ENCODE data around the gene MPV17L2.

The MPV17L2 gene

DNA sequence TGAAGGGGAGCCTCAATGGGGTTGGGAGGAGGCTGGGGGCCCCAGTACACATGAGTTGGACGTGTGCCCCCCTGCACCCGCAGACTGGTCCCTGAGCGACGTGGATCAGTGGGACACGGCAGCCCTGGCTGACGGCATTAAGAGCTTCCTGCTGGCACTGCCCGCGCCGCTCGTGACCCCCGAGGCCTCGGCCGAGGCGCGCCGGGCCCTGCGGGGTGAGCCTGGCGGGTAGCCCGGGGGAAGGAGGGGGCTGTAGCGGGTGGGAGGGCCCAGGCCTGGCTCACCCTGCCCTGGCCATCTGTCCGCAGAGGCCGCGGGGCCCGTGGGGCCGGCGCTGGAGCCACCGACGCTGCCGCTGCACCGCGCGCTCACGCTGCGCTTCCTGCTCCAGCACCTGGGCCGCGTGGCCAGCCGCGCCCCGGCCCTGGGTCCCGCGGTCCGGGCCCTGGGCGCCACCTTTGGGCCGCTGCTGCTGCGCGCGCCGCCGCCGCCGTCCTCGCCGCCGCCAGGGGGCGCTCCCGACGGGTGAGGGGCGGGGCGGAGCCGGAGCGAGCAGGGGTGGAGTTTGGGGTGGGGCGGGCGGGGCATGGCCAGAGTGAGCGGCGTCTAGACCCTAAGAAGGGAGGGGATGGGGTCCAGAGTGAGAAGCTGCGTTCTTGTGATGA, 31.9 kb upstream of the MPV17L2 start:
- DNase-seq = peak; percentile 51

DNA sequence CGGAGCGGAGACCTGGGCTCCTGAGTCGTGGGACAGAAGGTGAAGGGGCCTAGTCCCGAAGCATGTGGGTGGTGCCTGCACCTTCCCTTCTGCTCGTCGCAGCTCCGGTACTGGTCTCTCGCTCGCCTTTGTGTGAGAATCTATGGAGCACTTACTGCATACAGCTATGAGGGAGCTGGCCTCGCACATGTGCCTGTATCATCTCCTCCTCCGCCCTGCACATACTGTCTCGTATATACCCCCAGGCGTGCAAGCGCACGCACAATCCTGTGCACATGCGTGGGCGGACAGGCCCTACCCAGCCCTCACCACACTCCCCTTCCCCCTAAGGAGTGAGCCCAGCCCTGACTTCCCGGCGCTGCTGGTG, 31.4 kb upstream of the MPV17L2 start:
- DNase-seq = no peak

DNA sequence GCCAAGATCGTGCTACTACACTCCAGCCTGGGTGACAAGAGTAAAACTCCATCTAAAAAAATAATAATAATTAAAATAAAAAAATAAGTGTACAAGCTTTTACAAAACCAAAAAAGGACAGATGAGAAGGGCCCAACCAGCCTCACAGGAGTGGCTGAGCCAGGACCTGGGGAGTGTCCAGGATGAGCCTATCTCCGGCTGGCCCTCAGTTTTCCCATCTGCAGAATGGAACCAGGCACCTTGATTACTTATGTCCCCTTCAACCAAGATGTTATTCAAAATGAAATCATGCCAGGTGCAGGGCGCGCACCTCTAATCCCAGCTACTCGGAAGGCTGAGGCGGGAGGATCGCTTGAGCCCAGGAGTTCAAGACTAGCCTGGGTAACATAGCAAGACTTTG, 28.9 kb upstream of the MPV17L2 start:
- DNase-seq = no peak

DNA sequence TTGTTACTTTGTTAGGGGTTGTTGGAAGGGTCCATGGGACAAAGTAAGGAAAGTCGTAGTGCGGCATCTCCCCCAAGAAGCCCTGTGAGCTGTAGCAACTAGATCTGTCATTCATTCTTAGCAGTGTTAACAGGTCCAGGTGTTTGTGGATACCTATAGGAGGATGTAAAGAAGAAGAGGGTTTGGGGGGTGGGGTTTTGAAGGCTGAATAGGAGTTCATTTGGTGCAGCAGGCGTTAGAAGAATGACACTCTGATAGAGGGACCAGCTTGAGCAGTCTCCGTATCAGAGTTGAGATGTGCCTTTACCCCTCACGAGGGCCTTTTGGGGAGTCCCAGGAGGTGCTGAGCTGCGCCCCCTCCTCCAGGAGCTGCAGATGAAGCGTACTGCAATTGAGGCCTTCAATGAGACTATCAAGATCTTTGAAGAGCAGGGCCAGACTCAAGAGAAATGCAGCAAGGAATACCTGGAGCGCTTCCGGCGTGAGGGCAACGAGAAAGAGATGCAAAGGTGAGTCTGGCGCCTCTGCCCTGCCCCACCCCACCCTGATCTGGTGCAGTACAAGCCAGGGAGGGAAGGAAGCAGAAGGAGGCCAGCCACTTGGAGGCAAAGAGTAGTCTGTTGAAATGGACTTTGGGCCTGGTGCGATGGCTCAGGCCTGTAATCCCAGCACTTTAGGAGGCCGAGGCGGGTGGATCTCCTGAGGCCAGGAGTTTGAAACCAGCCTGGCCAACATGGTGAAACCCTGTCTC, 27.0 kb upstream of the MPV17L2 start:
- no peak for DNase-seq

DNA sequence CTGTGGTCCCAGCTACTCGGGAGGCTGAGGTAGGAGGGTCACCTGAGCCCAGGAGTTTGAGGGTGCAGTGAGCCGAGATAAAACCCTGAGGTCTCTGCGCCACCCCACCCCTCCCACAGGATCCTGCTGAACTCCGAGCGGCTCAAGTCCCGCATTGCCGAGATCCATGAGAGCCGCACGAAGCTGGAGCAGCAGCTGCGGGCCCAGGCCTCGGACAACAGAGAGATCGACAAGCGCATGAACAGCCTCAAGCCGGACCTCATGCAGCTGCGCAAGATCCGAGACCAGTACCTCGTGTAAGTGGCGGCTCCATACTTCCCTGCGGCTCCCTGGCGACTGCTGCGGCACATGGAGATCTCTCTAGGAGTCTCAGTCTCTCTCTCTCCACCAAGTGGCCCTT, 26.0 kb upstream of the MPV17L2 start:
- no peak for DNase-seq

DNA sequence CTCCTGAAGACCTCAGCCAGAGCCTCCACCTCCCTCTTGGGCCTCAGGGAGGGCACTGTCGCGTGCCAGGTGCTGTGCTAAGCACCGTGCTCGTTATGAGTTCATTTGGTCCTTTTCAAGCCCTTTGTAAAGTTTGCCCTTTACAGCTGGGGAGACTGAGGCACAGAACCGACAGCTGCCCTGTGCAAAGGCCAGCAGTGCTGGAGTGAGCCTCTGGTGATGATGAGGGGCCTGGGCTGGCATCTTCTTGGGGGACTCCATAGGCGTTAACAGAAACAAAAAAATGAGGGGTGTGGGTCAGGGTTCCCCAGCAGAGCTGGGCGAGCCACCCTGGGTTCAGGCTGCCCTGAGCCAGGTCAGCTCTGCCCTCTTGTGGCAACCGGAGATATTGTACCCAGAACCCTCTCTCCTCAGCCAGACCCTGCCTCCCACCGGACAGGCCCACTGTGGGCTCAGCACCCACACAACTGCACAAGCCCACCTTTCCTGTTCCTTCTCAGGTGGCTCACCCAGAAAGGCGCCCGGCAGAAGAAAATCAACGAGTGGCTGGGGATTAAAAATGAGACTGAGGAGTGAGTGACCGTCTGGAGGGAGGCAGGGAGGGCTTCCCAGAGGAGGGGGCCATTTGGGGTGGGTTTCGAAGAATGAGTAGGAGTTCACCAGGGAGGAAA, 24.9 kb upstream of the MPV17L2 start:
- no peak for DNase-seq

DNA sequence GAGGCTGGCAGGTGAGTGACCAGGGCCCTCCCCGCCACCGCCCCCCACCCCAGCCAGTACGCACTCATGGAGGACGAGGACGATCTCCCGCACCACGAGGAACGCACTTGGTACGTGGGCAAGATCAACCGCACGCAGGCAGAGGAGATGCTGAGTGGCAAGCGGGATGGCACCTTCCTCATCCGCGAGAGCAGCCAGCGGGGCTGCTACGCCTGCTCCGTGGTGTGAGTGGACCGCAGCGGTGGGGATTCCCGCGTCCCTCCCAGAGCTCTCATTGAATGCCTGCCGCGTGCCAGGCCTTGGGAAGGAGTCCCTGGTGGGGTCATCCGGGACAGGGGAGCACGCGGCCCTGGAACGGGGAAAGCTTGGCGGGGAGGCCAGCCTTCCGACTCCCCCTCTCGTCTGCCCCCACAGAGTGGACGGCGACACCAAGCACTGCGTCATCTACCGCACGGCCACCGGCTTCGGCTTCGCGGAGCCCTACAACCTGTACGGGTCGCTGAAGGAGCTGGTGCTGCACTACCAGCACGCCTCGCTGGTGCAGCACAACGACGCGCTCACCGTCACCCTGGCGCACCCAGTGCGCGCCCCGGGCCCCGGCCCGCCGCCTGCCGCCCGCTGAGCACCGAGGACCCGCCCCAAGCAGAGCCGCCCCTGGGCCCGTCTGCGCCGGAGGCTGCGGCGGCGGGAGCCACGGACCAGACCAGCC, 24.2 kb upstream of the MPV17L2 start:
- no peak for DNase-seq

DNA sequence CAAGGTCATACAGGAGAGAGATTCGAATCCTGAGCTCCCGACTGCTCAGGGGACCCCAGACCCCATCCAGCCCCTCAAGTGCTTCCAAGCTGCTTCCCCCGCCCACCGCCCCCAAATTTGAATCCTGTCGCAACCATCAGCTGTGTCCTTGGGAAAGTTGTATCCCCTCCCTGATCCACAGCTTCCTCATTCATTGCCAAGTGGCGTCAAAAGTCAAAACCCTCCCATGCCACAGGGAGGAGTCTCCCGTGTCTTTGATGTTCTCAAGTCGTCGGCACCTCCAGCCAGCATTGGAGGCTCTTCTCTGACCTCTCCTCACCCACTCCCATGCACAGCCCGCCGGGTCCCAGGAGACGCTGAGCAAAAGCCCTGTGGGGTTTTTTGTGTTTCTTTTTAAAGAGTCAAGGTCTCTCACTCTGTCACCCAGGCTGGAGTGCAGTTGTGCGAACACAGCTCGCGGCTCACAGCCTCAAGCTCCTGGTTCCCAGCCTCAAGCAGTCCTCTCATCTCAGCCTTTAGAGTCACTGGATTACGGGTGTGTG, 22.2 kb upstream of the MPV17L2 start:
- no peak for DNase-seq

DNA sequence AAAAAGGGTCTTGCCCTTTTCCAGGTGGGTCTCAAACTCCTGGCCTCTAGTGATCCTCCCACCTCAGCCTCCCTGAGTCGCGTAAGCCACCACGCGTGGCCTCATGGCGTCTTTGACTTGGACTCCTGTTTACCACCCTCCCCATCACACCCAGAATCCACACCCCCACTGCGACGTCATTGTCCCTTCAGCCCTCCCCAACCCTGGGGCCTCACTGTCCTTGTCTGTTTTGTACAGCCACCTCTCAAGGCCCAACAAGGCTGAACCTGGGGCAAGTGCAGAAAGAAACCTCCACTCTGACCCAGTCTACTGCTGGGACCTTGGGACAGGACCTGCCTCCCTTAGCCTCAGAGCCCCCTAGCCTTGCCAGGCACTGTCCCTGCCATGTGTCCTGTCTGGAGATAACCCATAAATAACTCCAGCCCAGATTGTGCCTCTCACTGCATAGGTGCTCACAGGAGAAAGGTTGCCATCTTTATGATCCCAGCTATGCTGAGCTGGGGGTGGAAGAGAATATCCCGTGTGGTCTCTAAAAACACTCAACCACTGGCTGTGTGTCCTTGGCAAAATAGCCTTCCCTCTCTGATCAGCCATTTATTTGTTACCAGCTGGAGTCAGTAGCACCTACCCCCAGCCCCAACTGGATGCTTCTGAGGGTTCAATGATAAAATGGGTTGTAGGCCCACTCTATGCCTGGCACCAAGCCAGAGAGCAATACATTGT, 21.3 kb upstream of the MPV17L2 start:
- DNase-seq = no peak

DNA sequence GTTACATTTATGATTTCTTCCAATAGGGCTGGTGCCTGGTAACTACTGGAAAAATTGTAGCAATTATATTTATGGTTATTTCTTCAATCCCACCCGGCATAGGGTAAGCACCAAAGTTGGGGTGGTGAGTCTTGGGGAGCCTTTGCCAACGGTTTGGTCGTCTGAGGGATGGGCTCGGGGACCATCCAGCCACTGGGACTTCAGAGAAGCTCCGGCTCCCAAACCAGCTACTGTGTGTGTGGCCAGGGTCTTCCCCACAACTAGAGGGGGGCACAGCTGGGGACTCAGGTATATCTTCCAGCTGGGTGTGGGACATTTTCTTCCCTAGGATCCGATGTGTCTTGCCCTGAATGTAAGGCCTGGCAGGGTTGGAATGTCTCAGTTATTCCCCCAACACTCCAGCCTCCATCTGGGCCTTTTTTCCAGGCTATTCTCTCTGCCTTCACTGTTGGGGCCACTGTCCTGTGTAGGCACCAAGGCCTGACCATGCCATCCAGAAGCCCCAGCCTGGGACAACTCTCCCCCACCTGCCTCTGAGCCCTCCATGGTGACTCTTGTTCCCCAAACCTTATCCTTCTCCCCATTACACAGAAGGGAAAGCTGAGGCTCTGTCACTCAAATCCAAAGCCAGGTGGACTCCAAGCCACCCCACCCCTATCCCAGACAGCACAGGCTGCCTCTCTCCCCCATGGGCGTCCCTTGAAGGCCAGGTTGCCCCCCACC, 20.5 kb upstream of the MPV17L2 start:
- DNase-seq = no peak

DNA sequence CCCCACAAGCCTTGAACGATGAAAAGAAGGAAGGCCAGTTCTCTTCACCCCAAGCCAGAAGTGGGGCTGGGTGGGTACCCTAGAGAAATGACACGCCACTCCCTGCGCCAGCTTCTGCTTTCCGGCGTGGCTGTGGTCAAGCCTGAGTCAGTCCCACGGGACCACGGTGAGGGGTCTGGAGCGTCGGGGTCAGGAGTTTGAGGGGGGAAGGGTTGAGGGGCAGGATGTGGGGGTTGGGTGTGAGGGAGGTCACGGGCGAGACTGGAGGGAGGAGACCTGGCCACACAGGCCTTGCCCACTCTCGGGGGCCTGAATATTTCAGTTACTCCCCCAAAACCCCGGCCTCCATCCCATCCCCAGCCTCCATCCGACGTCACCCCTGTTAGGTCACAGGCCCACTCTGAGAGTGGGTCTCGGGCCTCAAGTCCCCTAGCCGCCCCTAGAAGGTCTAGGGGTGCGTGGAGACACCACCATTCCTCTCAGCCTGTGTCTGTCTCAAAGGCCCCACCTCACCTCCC, 19.9 kb upstream of the MPV17L2 start:
- peak; percentile 52 for DNase-seq

DNA sequence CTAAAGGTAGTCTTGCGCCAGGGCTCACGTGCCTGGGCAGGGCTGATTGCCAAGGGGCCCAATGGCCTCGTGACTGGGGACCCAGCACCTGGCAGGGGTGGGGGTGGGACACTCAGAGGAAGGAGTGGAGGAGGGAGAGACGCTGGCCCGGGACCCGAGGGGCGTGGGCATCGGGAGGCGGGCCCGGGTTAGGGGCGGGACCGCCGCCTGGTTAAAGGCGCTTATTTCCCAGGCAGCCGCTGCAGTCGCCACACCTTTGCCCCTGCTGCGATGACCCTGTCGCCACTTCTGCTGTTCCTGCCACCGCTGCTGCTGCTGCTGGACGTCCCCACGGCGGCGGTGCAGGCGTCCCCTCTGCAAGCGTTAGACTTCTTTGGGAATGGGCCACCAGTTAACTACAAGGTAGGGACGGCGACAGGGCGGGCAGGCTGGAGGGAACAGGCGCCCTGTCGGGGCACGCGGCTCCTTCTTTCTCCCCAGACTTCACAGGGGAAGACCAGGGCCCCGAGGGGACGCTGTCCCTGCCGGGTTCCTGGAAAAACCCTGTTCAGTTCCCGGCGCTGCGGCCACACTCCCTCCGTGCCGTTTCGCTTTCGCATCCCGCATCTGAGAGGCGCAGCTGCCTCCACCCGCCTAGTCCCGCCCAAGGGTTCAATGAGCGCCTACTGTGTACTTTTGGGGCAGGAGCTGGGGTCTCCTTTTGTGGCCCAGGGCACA, 19.3 kb upstream of the MPV17L2 start, which contains the start of gene IFI30:
Gene IFI30, plus strand, starts transcription at position 242 of the 717 bp plus-strand sequence. Its CDS starts 29 bp downstream, at position 271.
- no peak for DNase-seq

DNA sequence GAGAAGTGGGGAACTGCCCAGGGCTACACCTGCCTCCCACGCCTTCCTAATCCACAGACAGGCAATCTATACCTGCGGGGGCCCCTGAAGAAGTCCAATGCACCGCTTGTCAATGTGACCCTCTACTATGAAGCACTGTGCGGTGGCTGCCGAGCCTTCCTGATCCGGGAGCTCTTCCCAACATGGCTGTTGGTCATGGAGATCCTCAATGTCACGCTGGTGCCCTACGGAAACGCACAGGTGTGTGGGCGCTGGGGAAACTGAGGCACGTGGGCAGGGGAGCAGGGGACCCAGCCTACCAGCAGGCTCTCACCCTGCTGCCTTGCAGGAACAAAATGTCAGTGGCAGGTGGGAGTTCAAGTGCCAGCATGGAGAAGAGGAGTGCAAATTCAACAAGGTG, 18.0 kb upstream of the MPV17L2 start:
- no peak for DNase-seq

DNA sequence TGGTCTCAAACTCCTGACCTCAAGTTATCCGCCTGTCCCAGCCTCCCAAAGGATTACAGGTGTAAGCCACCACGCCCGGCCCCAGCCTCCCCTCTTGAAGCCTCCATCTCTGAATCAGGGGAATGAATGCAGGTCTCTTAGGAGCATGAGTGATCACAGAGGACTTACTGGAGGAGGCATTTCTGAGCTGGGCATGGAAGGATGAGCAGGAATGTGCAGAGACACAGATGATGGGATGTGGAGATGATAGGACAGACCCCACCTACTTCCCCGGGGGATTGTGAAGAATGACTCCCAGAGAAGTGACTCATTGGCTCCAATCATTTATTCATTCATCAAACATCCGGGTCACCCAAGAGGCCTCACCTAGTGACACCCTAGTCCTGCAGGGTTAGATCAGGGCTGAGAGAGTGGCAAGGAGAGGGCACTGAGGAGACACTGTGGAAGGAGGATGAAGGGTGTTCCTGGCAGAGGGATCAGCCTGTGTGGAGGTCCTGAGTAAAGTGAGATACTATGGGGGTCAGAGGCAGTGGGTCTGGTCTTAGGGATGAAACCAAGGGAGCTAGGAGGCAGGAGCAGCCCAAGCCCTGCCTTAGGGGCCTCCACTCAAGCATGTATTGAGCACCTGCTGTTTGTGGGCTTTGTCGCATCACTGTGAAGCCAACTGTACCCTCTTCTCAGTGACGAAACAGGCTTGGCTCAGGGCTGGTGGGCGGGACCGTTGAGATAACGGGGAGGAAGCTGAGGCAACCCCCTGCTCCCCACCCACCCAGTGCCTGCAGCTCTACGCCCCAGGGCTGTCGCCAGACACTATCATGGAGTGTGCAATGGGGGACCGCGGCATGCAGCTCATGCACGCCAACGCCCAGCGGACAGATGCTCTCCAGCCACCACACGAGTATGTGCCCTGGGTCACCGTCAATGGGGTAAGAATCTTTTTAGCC, 16.4 kb upstream of the MPV17L2 start:
- DNase-seq = no peak

DNA sequence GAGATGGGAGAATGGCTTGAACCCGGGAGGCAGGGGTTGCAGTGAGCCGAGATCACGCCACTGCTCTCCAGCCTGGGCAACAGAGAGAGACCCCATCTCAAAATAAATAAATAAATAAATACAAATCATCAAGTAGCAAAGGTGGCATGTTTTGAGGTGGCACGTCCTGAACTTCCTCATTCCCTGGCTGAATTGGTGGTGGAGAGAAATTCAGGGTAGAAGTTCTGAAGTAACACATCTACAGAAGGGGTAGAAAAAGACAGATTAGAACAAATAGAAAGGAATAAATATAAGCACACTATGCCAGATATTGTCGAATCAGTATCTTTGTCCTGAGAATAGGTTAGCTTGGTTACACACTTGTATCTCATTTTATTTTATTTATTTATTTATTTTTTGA, 13.1 kb upstream of the MPV17L2 start:
- no peak for DNase-seq

DNA sequence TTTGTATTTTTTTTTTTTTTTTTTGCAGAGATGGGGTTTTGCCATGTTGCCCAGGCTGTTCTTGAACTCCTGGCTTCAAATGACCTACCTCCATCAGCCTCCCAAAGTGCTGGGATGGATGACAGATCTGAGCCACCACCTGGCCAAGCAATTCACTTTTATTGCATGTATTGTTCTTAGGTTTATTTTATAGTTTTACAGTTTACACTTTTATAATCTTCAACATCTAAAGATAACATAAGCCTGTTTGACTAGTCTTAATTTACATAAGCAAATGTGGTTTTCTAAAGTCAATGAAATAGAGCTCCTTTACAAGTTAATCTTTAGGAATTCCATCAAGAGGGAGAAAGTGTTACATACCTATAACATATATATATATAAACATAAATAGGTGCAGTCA, 9.5 kb upstream of the MPV17L2 start:
- no peak for DNase-seq

DNA sequence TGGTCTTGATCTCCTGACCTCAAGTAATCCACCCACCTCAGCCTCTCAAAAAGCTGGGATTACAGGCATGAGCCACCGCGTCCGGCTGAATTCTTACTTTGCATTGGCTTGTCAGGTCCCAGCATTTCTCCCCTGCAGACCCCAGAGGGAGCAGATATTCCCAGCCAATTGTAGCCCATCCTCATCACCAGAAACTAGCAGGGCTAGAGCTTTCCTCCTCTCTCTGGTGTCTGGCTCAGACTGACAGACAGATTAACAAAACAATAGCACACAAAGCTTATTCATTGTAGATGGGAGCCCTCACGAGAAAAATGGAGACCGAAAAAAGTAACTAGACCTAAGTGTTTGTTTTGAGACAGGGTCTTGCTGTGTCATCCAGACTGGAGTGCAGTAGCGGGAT, 7.5 kb upstream of the MPV17L2 start:
- no peak for DNase-seq

DNA sequence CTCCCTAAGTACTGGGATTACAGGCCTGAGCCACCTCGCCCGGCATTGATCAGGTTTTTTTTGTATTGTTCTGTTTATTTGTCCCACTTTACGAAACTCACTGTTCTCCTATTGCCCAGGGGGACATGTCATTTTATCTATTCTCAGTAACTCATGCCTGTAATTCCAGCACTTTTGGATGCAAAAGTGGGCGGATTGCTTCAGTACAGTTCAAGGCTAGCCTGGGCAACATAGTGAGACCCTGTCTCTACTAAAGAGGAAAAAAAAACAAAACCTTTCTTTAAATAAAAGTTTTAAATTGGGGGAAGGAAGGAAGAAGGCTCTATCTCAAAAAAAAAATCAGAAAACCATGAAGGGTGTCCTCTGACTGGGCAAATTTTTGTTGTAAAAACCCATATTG, 2.7 kb upstream of the MPV17L2 start:
- DNase-seq = no peak

DNA sequence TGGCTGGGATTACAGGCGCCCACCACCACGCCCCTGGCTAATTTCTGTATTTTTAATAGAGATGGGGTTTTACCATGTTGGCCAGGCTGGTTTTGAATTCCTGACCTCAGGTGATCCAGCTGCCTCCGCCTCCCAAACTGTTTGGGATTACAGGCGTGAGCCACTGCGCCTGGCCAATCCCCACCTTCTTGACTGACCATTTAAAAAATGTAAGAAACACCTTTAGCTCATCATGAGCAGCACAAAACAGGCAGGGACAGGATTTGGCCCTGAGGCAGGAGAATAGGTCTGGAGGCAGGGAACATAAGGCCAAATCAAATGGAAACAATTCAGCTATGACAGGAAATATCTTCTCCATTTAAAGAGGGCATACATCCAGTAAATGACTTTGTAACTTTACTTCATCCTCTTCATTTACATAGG, 1.4 kb upstream of the MPV17L2 start:
- no peak for DNase-seq
